ENCODE measurements around the gene BLNK.

GRCh38 chr10:96289218-96289910 lies 18.0 kb upstream of the BLNK start:
- no peak for TF ChIP-seq CTCF (conservative IDR thresholded peaks at IDR 0.05; ENCODE audit: low read depth in 2 of 2)
- no peak for TF ChIP-seq POLR2AphosphoS5 (IDR thresholded peaks at IDR 0.05; ENCODE audit: low read depth)
- no peak for TF ChIP-seq REST (IDR thresholded peaks at IDR 0.05; ENCODE audit: unreplicated experiment)
- no peak for TF ChIP-seq EZH2phosphoT487 (IDR thresholded peaks at IDR 0.05; ENCODE audit: unreplicated experiment)
- no peak for TF ChIP-seq CREB1 (CRISPR knock-in tag; IDR thresholded peaks at IDR 0.05; ENCODE audit: low read depth)
- no peak for TF ChIP-seq EZH2 (IDR thresholded peaks at IDR 0.05; ENCODE audit: low read depth, unreplicated experiment)
- TF ChIP-seq JUNB (IDR thresholded peaks at IDR 0.05; ENCODE audit: unreplicated experiment) = no peak
- TF ChIP-seq ETS1 (IDR thresholded peaks at IDR 0.05) = no peak
